Fibroblast of pulmonary artery (primary cell): ENCODE measurements around the gene SDK2.
"Not testable (repeated sequence)": the region's sequence is repeated elsewhere in the genome, so short reads cannot be mapped to it uniquely, and the experiment has no call there.

Source experiments
- DNase-seq: peaks from one replicate; pipeline ENCODE4 v3.0.0-alpha.2; 2010; ENCODE audit warnings: low read depth
- H3K4me3 ChIP-seq: replicated peaks from 2 replicates; pipeline ENCODE4 v1.5.1; 2011; ENCODE audit warnings: low read depth, mild to moderate bottlenecking, control low read depth, low read length, moderate library complexity
- TF ChIP-seq, protein P1 (sequence below): IDR thresholded peaks from 2 replicates; pipeline ENCODE4 v1.5.1; 2011; ENCODE audit warnings: mild to moderate bottlenecking, control low read depth, low read length, inconsistent platforms; ENCODE audit errors: missing control alignments

SDK2 gene

GRCh38 chr17:73334771-73335513 is 309.3 kb downstream of the SDK2 start:
- no peak overlapping the region for H3K4me3 ChIP-seq
- TF ChIP-seq, protein P1, sequence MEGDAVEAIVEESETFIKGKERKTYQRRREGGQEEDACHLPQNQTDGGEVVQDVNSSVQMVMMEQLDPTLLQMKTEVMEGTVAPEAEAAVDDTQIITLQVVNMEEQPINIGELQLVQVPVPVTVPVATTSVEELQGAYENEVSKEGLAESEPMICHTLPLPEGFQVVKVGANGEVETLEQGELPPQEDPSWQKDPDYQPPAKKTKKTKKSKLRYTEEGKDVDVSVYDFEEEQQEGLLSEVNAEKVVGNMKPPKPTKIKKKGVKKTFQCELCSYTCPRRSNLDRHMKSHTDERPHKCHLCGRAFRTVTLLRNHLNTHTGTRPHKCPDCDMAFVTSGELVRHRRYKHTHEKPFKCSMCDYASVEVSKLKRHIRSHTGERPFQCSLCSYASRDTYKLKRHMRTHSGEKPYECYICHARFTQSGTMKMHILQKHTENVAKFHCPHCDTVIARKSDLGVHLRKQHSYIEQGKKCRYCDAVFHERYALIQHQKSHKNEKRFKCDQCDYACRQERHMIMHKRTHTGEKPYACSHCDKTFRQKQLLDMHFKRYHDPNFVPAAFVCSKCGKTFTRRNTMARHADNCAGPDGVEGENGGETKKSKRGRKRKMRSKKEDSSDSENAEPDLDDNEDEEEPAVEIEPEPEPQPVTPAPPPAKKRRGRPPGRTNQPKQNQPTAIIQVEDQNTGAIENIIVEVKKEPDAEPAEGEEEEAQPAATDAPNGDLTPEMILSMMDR, result no peak
- no peak for DNase-seq

GRCh38 chr17:73333445-73333844 is 310.8 kb downstream of the SDK2 start:
- not testable (repeated sequence) for DNase-seq, H3K4me3 ChIP-seq

- H3K4me3 ChIP-seq, result no peak overlapping the region
- no peak for DNase-seq
- TF ChIP-seq, protein P1, result no peak
Measured at GRCh38 chr17:73331060-73331459, 313.2 kb downstream of the SDK2 start.

GRCh38 chr17:73327676-73328075 is 316.6 kb downstream of the SDK2 start:
- H3K4me3 ChIP-seq, result no peak overlapping the region
- TF ChIP-seq, protein P1, result no peak
- no peak for DNase-seq

GRCh38 chr17:73325527-73325842 is 318.8 kb downstream of the SDK2 start:
- peak; percentile 90 for DNase-seq
- H3K4me3 ChIP-seq, result no peak overlapping the region
- TF ChIP-seq, protein P1, result peak; percentile 40

DNA sequence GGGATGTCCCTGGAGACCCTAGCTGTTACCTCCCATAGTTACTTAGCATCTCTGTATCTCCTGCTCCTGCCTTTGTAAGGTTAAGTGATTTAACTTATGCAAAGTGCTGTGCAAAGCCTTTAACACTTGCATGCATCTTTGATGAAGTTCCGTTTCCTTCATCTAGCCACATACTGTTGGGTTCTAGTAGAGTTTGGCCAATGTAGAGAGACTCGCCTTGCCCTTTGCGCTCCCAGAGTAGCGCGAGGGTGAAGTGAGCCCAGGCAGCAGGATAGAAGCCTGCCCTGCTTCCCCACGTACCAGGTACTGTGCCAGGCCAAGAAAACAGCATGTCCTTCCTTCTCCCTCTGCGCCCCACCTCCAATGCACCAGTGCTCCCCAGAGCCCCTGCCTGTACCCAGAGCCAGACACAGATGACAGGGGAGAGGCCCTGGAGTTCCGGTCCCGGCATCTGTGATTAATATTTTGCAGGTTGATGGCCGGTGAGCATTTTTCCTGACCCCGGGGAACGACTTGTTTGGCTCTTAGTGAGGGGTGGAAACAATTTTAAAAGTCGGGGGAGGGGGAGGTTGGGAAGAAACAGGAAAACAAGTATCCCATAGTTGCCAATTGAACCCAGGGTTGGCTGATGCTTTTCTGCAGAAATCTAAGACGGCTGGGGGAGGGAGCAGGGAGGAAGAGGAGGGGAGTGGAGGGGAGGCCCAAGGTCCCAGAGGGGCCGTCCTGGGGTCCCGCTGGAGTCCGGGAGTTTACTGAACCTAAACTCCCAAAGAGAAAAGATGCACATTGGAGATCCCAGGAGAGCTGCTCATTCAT is 319.3 kb downstream of the SDK2 start:
- TF ChIP-seq, protein P1, result no peak
- no peak overlapping the region for H3K4me3 ChIP-seq
- no peak for DNase-seq

- TF ChIP-seq, protein P1, result no peak
- DNase-seq, result peak; percentile 49
- H3K4me3 ChIP-seq, result no peak overlapping the region
Measured at GRCh38 chr17:73324160-73324475, 320.1 kb downstream of the SDK2 start.
